GM12801 (cell line): Measurements from ENCODE around the gene CAMK1D.

ENCODE experiments used
- CTCF ChIP-seq: IDR thresholded peaks from one replicate; pipeline ENCODE4 v1.5.1; 2011; ENCODE audit warnings: control low read depth; ENCODE audit not compliant: insufficient read length; ENCODE audit errors: extremely low read depth

CAMK1D gene

GRCh38 chr10:12697764-12698163 lies 348.4 kb downstream of the CAMK1D start:
- TF ChIP-seq CTCF, result no peak

GRCh38 chr10:12699258-12699700 lies 349.9 kb downstream of the CAMK1D start:
- TF ChIP-seq CTCF, result no peak

GRCh38 chr10:12699781-12700556 lies 350.6 kb downstream of the CAMK1D start:
- no peak for TF ChIP-seq CTCF

- no peak for TF ChIP-seq CTCF
Measured at GRCh38 chr10:12700557-12700874, 351.2 kb downstream of the CAMK1D start.

GRCh38 chr10:12701696-12702095 lies 352.3 kb downstream of the CAMK1D start:
- TF ChIP-seq CTCF, result no peak

GRCh38 chr10:12702215-12702770 lies 352.9 kb downstream of the CAMK1D start:
- TF ChIP-seq CTCF, result no peak

- TF ChIP-seq CTCF, result no peak
Measured at GRCh38 chr10:12703126-12703525, 353.8 kb downstream of the CAMK1D start.
